ENCODE results near the gene MTURN.
"Not testable (repeated sequence)": the region's sequence is repeated elsewhere in the genome, so short reads cannot be mapped to it uniquely, and the experiment has no call there.

The MTURN gene

DNA sequence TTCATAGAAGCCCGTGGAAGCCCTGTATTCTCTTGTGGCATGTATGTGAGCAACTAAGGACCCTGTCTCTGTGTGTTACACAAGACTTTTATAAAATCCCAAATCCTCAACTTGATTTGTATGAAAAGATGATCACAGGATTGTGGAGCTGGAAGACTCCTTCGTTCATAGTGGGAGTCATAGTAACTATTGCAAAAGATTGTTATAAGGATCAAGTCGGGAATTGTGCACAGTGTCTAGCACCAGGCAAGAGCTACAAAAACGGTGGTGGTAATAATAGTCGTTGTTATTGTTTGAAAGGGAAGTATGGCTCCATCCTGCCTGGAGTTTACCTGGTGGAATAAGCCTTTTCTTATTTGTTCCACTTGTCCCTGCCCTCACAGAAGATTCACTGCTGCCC is 42.8 kb upstream of the MTURN start:
- Histone ChIP-seq H3K4me3 (replicated peaks; ENCODE audit: insufficient read depth, low read length) (no peak overlapping the region), H3K27me3 (ENCODE audit: insufficient read depth, poor library complexity, severe bottlenecking) (no peaks in the 10 kb centered on the region), H3K27ac (replicated peaks) (no peak overlapping the region)
- no peak for DNase-seq (ENCODE audit: low read depth in 1 of 2, low spot score in 1 of 2)
- no peak for TF ChIP-seq SPI1 (IDR thresholded peaks at IDR 0.05; ENCODE audit: borderline replicate concordance, low read depth)
- TF ChIP-seq CTCF (IDR thresholded peaks at IDR 0.05; ENCODE audit: insufficient read depth, low read length) = no peak
- TF ChIP-seq REST (IDR thresholded peaks at IDR 0.05; ENCODE audit: insufficient replicate concordance, low read depth) = no peak
- TF ChIP-seq POLR2AphosphoS5 (IDR thresholded peaks at IDR 0.05; ENCODE audit: low read depth) = no peak
- TF ChIP-seq GABPA (IDR thresholded peaks at IDR 0.05; ENCODE audit: low read depth) = no peak

- DNase-seq (ENCODE audit: low read depth in 1 of 2, low spot score in 1 of 2) = no peak
- TF ChIP-seq POLR2AphosphoS5 (IDR thresholded peaks at IDR 0.05; ENCODE audit: low read depth) = no peak
- no peak for TF ChIP-seq CTCF (IDR thresholded peaks at IDR 0.05; ENCODE audit: insufficient read depth, low read length)
- no peak for TF ChIP-seq REST (IDR thresholded peaks at IDR 0.05; ENCODE audit: insufficient replicate concordance, low read depth)
- no peak for TF ChIP-seq SPI1 (IDR thresholded peaks at IDR 0.05; ENCODE audit: borderline replicate concordance, low read depth)
- TF ChIP-seq GABPA (IDR thresholded peaks at IDR 0.05; ENCODE audit: low read depth) = no peak
- Histone ChIP-seq H3K27ac (replicated peaks) (no peak overlapping the region), H3K4me3 (replicated peaks; ENCODE audit: insufficient read depth, low read length) (no peak overlapping the region), H3K27me3 (ENCODE audit: insufficient read depth, poor library complexity, severe bottlenecking) (no peaks in the 10 kb centered on the region)
Observed at GRCh38 chr7:30093420-30093952, 41.3 kb upstream of the MTURN start.

DNA sequence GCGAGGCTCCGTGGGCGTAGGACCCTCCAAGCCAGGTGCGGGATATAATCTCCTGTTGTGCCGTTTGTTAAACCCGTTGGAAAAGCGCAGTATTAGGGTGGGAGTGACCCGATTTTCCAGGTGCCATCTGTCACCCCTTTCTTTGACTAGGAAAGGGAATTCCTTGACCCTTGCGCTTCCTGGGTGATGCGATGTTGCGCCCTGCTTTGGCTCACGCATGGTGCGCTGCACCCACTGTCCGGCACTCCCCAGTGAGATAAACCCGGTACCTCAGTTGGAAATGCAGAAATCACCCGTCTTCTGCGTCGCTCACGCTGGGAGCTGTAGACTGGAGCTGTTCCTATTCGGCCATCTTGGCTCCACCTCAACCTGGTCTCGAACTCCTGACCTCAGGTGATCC is 36.2 kb upstream of the MTURN start:
- not testable (repeated sequence) for H3K27ac ChIP-seq (replicated peaks); H3K4me3 ChIP-seq (replicated peaks; ENCODE audit: insufficient read depth, low read length); DNase-seq (ENCODE audit: low read depth in 1 of 2, low spot score in 1 of 2); H3K27me3 ChIP-seq (ENCODE audit: insufficient read depth, poor library complexity, severe bottlenecking)

DNA sequence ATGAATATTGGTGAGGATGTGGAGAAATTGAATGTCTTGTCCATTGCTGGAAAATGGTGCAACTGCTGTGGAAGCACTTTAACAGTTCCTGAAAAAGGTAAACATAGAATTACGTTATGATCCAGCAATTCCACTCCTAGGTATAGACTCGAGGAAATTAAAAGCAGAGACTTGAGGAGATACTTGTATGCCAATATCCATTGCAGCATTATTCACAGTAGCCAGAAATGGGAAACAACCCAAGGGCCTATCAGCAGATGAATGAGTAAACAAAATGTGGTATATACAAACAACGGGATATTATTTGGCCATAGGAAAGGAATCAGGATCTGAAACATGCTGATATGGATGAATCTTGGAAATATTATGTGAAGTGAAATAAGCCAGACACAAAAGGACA is 32.5 kb upstream of the MTURN start:
- Histone ChIP-seq H3K4me3 (replicated peaks; ENCODE audit: insufficient read depth, low read length) (no peak overlapping the region), H3K27me3 (ENCODE audit: insufficient read depth, poor library complexity, severe bottlenecking) (no peaks in the 10 kb centered on the region), H3K27ac (replicated peaks) (no peak overlapping the region)
- no peak for DNase-seq (ENCODE audit: low read depth in 1 of 2, low spot score in 1 of 2)
- TF ChIP-seq POLR2AphosphoS5 (IDR thresholded peaks at IDR 0.05; ENCODE audit: low read depth) (no peak), REST (IDR thresholded peaks at IDR 0.05; ENCODE audit: insufficient replicate concordance, low read depth) (no peak), CTCF (IDR thresholded peaks at IDR 0.05; ENCODE audit: insufficient read depth, low read length) (no peak), GABPA (IDR thresholded peaks at IDR 0.05; ENCODE audit: low read depth) (no peak), SPI1 (IDR thresholded peaks at IDR 0.05; ENCODE audit: borderline replicate concordance, low read depth) (no peak)
